ES-I3 (cell line): ENCODE data around the gene RFX3.

Source experiments
- H3K36me3 ChIP-seq: 2 replicates; pipeline ENCODE4 v1.6.1; 2013; ENCODE audit warnings: mild to moderate bottlenecking, low read length, control low read depth, moderate library complexity; ENCODE audit not compliant: insufficient read depth
- H3K4me1 ChIP-seq: 2 replicates; pipeline ENCODE4 v1.6.1; 2013; ENCODE audit warnings: mild to moderate bottlenecking, control low read depth, low read length; ENCODE audit not compliant: insufficient read depth
- H3K9ac ChIP-seq: 2 replicates; pipeline ENCODE4 v1.6.1; 2013; ENCODE audit warnings: low read depth, mild to moderate bottlenecking, low read length, moderate library complexity
- H3K9me3 ChIP-seq: 2 replicates; pipeline ENCODE4 v1.6.1; 2013; ENCODE audit warnings: mild to moderate bottlenecking, low read length, moderate library complexity; ENCODE audit not compliant: control insufficient read depth, insufficient read depth

The RFX3 gene

GRCh38 chr9:3478549-3478953, 47.2 kb downstream of the RFX3 start:
- H3K4me1 ChIP-seq, result peaks cover 24% of the 10 kb centered on the region
- H3K36me3 ChIP-seq, result no peaks in the 10 kb centered on the region
- no peak overlapping the region for H3K9ac ChIP-seq
- H3K9me3 ChIP-seq, result no peaks in the 10 kb centered on the region

GRCh38 chr9:3477236-3477834, 48.5 kb downstream of the RFX3 start:
- H3K36me3 ChIP-seq, result no peaks in the 10 kb centered on the region
- peaks cover 24% of the 10 kb centered on the region for H3K4me1 ChIP-seq
- H3K9ac ChIP-seq, result no peak overlapping the region
- H3K9me3 ChIP-seq, result no peaks in the 10 kb centered on the region

- Histone ChIP-seq H3K9me3 (no peaks in the 10 kb centered on the region), H3K36me3 (no peaks in the 10 kb centered on the region), H3K9ac (no peak overlapping the region), H3K4me1 (peaks cover 22% of the 10 kb centered on the region)
Measured at GRCh38 chr9:3475300-3476020, 50.3 kb downstream of the RFX3 start.

GRCh38 chr9:3474821-3475220, 51.0 kb downstream of the RFX3 start:
- H3K9me3 ChIP-seq, result no peaks in the 10 kb centered on the region
- no peaks in the 10 kb centered on the region for H3K36me3 ChIP-seq
- no peak overlapping the region for H3K9ac ChIP-seq
- peaks cover 16% of the 10 kb centered on the region for H3K4me1 ChIP-seq

- Histone ChIP-seq H3K9ac (no peak overlapping the region), H3K9me3 (no peaks in the 10 kb centered on the region), H3K4me1 (peaks cover 7% of the 10 kb centered on the region; the same call in 1 of the 2 replicates)
Measured at GRCh38 chr9:3473405-3473804, 52.4 kb downstream of the RFX3 start.

GRCh38 chr9:3471883-3472282, 53.9 kb downstream of the RFX3 start:
- no peaks in the 10 kb centered on the region for H3K36me3 ChIP-seq
- no peak overlapping the region for H3K9ac ChIP-seq
- H3K9me3 ChIP-seq, result no peaks in the 10 kb centered on the region
- peaks cover 13% of the 10 kb centered on the region; the same call in 1 of the 2 replicates for H3K4me1 ChIP-seq

More at GRCh38 chr9:3473405-3473804, 52.4 kb downstream of the RFX3 start:
- no peaks in the 10 kb centered on the region for H3K36me3 ChIP-seq

GRCh38 chr9:3468421-3469205, 57.2 kb downstream of the RFX3 start:
- Histone ChIP-seq H3K4me1 (peaks cover 13% of the 10 kb centered on the region; the same call in 1 of the 2 replicates), H3K36me3 (no peaks in the 10 kb centered on the region), H3K9ac (no peak overlapping the region), H3K9me3 (no peaks in the 10 kb centered on the region)

- Histone ChIP-seq H3K9me3 (no peaks in the 10 kb centered on the region), H3K4me1 (peaks cover 13% of the 10 kb centered on the region; the same call in 1 of the 2 replicates), H3K9ac (no peak overlapping the region), H3K36me3 (no peaks in the 10 kb centered on the region)
Measured at GRCh38 chr9:3467593-3468219, 58.1 kb downstream of the RFX3 start.

- Histone ChIP-seq H3K4me1 (peaks cover 13% of the 10 kb centered on the region; the same call in 1 of the 2 replicates), H3K9ac (no peak overlapping the region), H3K36me3 (no peaks in the 10 kb centered on the region), H3K9me3 (no peaks in the 10 kb centered on the region)
Measured at GRCh38 chr9:3464033-3464638, 61.7 kb downstream of the RFX3 start.

GRCh38 chr9:3458806-3459475, 66.9 kb downstream of the RFX3 start:
- H3K4me1 ChIP-seq, result peaks cover 4% of the 10 kb centered on the region; the same call in 1 of the 2 replicates
- H3K9ac ChIP-seq, result no peak overlapping the region
- no peaks in the 10 kb centered on the region for H3K9me3 ChIP-seq
- no peaks in the 10 kb centered on the region for H3K36me3 ChIP-seq

- Histone ChIP-seq H3K4me1 (peaks cover 4% of the 10 kb centered on the region; the same call in 1 of the 2 replicates), H3K9me3 (no peaks in the 10 kb centered on the region), H3K36me3 (no peaks in the 10 kb centered on the region)
Measured at GRCh38 chr9:3457175-3457574, 68.6 kb downstream of the RFX3 start.

GRCh38 chr9:3455717-3456116, 70.1 kb downstream of the RFX3 start:
- Histone ChIP-seq H3K9ac (no peak overlapping the region), H3K4me1 (peaks cover 4% of the 10 kb centered on the region; the same call in 1 of the 2 replicates), H3K9me3 (no peaks in the 10 kb centered on the region), H3K36me3 (no peaks in the 10 kb centered on the region)

More at GRCh38 chr9:3457175-3457574, 68.6 kb downstream of the RFX3 start:
- no peak overlapping the region for H3K9ac ChIP-seq

GRCh38 chr9:3455094-3455493, 70.7 kb downstream of the RFX3 start:
- Histone ChIP-seq H3K4me1 (peaks cover 4% of the 10 kb centered on the region; the same call in 1 of the 2 replicates), H3K9ac (no peak overlapping the region), H3K36me3 (no peaks in the 10 kb centered on the region), H3K9me3 (no peaks in the 10 kb centered on the region)
